Left lobe of liver (tissue), 2 donors: ENCODE results near the gene LSAMP. TPM values are rescaled to one million over a fixed set of nuclear protein-coding genes. Genes with fewer than 3 reads are reported as not detected.

Source experiments
- ATAC-seq: fragments of 200-7000 bp; cut with Tn5 transposase; one replicate; pipeline ENCODE4 v1.9.1; 2020; ENCODE audit warnings: mild to moderate bottlenecking, moderate library complexity
- DNase-seq: peaks from one replicate; pipeline ENCODE4 v3.0.0-alpha.2; 2020; ENCODE audit warnings: low spot score
- total RNA-seq: library from RNA; stranded (reverse); gene quantifications from one replicate; pipeline ENCODE4 v1.2.1, GENCODE V29; 2021
- donor health status: DM: no; HTN: no; CAD: no; lungs with moderate emphysema.
- donor health status: DM: no; HTN: yes; CAD: no.

LSAMP gene
- total RNA-seq, 1 donor from 2014 or later: 0.28 TPM

DNA sequence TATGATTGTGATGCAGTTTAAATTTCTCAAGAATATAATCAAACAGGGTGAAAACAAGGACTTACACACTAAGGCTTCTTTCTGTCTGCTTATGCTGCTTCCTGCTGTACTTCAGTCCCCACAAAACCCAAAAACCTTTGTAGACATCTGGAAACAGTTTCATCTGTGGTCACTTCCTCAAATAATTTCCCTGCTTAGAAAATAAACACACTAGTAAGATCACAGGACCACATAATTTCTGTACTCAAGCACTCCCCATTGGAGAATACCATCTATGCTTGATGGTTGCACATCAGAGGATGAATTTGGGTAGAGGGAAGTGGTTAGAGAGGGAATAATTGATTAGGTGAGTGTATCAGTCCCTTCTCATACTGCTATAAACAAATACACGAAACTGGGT is 266.2 kb downstream of the LSAMP start:
- no peak for DNase-seq
- ATAC-seq: no peak

GRCh38 chr3:116176974-116177555 is 268.2 kb downstream of the LSAMP start:
- no peak for ATAC-seq

DNA sequence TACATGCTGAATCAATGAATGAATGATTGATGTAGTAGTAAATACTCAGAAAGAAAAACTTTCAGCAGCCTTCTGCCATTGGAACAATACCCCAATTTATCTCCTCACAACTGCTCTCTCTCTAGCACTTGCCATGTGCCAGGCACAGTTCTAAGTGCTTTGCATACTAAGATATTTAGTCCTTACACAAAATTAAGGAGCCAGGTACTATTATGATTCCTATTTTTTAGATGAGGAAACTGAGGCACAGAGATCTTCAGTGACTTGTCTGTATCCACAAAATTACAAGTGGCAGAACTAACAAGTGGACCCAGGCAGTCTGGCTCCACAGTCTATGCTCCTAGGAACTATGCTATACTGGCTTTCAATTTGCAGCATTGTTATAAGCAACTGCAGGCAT is 279.2 kb downstream of the LSAMP start:
- no peak for ATAC-seq

More at GRCh38 chr3:116176974-116177555, 268.2 kb downstream of the LSAMP start:
- no peak for DNase-seq

DNA sequence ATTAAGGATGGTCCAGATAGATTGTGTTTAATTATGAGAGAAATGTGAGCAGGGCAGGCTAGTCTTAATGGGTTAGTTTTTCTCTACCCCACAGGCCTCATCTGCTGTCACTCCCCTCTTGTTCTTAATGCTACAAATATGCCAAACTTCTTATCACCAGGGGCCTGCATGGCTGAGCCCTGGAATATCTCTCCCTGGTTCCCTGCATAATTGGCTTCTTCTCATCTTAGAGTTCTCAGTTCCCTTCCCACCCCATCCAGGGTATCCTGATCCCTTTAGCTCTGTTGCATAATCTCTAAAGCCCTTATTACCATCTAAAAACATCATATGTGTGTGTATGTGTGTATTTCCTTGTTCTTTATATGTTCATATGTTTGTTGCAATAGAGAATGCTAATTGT is 279.6 kb downstream of the LSAMP start:
- no peak for ATAC-seq
- no peak for DNase-seq

More for the DNA sequence above, 279.2 kb downstream of the LSAMP start:
- no peak for DNase-seq

- ATAC-seq (no peak), DNase-seq (no peak)
These were observed 280.2 kb downstream of the LSAMP start for GRCh38 chr3:116165135-116165534.

GRCh38 chr3:116164039-116164438 is 281.2 kb downstream of the LSAMP start:
- DNase-seq: no peak
- ATAC-seq: no peak

- ATAC-seq (no peak), DNase-seq (no peak)
These were observed 283.4 kb downstream of the LSAMP start for GRCh38 chr3:116161575-116162525.

DNA sequence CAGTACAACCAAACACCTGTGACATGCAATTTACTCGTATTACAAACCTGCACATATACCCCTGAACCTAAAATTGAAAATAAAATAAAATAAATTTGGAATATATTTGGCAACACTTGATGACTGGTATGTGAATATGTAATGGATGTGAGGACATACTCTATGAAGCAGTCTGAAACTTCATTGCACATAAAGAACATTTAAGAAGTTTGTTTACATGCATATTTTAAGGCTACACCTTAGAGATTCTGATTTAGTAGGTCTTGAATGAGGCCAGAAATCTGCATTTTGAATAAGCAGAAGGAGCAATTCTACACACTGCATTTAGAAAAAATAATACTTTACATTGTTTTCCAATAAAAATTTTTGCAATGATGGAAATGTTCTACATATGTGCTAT is 284.7 kb downstream of the LSAMP start:
- ATAC-seq (no peak), DNase-seq (no peak)

DNA sequence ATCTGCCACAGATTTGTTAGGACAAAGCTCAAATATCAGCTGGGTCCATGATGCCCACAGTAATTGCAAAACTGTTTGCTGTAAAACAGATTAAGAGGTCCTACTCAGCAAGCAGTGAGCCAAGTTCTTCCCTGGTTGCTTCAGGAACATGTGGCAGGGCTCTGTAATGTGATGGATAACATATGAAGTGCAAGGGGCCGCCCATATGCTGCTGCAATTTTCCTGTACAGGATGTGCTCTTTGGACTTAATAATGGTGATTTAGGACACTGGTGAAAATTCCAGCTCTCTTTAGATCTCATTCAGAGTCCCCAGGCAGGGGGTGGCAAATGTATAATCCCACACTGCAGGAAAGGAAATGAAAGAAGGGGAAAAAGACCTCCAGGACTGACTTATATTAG is 289.4 kb downstream of the LSAMP start:
- DNase-seq: no peak
- ATAC-seq: no peak

DNA sequence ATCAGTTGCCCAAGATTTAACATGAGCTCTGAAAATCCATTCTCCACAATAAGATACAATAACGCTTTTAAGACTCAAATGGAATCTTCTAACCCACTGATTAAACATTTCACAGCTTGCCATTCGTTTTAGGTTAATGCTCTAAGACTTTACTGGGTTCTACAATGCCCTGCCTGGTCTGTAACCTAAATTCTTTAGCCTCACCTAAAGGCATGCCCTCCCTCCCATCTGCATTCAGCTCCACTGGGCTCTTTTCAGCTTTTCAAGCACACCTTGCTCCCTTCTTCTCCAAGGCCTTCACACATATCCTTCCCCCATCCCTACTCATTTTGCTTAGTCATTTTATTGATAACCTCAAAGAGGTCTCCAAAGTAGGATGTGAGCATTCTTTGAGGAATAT is 290.9 kb downstream of the LSAMP start:
- DNase-seq (no peak), ATAC-seq (no peak)

DNA sequence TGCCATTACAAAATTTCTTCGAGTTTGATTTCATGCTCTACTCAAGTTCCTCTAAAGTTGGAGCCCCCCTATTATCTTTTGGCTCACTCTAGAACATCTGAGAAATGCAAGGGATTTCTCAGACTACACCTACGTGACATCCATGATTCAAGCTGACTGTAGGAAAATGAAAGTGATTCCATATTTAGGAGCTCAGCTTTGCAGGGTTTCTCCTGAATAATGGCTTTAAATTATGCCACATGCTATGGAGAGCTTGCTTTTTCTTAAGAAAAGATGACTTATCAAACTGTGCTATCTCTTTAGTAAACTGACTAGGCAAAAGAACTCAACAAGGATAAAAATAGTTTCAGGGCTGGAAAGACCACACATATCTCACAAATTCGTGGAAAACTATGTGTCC is 292.1 kb downstream of the LSAMP start:
- no peak for ATAC-seq
- no peak for DNase-seq

GRCh38 chr3:116150655-116151167 is 294.6 kb downstream of the LSAMP start:
- DNase-seq (no peak), ATAC-seq (no peak)

DNA sequence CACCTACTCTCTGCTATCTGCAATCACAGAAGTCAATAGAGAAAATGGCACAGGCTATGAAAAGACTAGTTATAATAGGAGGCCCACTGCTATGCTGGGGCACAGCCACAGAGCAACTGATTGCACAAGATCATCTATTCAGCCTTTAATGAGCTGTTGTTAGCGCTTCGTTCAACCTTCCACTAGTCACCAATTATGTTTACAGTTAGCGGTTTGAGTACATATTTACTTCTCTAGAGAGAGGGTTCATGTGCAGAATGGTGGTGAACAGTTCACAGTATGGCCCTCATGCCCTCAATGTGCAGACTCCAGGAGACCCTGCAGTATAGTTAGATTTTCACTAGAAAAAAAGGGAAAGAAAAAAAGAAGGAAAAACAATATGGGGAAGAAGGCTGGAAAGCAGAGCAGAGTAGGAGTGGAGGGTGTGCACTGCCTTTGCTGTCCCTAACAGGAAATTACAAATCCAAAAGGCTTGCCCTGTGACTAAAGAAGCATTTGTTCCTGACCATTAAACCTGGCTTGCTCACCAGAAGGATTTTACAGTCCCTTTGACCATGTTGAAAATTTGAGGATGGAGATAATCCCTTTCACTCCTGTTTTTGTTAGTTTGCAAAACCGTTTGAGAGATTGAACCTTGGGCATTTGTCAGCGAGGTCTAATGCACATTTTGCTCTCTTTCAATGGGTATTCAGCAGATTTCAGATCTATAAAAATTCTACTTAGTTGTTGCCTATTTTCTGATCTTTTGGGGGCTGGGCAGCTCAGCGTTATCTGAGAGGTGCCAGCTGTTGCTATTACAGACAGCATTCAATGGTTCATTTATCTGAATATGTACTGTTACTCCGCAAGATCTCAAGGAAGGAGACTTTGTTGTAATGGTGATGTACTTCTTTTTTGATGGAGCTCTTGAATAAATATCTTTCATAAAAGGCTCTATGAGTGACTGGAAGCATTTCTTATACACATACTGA is 296.1 kb downstream of the LSAMP start:
- no peak for DNase-seq
- ATAC-seq: no peak

DNA sequence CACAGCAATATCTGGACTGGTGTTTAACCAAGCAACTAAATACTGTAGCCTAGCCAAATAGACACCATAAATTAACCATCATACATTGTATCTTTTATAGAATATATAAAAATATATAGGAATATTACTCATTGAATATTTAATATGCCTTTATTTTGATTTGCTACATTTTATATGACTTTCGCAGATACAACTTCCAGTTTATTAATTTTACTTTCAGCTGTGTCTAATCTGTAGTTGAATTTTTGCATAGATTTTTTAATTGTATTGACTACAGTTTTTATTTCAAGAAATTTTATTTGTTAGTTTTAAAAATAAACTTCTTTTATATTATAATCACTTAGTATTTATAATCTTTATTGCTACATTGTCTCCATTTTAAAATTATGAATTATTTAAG is 299.7 kb downstream of the LSAMP start:
- ATAC-seq (no peak), DNase-seq (no peak)

- no peak for ATAC-seq
- no peak for DNase-seq
These were observed 303.6 kb downstream of the LSAMP start for GRCh38 chr3:116141724-116142123.

- peak; percentile 46 for ATAC-seq
- DNase-seq: no peak
These were observed 305.1 kb downstream of the LSAMP start for GRCh38 chr3:116140100-116140689.

GRCh38 chr3:116139641-116140040 is 305.6 kb downstream of the LSAMP start:
- DNase-seq (no peak), ATAC-seq (no peak)

GRCh38 chr3:116135457-116136085 is 309.7 kb downstream of the LSAMP start:
- DNase-seq: no peak
- ATAC-seq: peak; percentile 42

GRCh38 chr3:116129187-116129946 is 315.9 kb downstream of the LSAMP start:
- peak; percentile 44 for ATAC-seq
- DNase-seq: no peak
